Hematopoietic multipotent progenitor cell (in vitro differentiated cells): ENCODE measurements around the gene BNIP2. TPM values are rescaled to one million over a fixed set of nuclear protein-coding genes. Genes with fewer than 3 reads are reported as not detected.

Source experiments
- DNase-seq, 3 donors: peaks; one replicate each; pipeline ENCODE4 v3.0.0-alpha.2; 2011 to 2015; ENCODE audit warnings: low read depth in 2 of 3, low spot score in 2 of 3
- total RNA-seq: library from RNA; depleted of rRNA; stranded (reverse); fragments of >200 nt; gene quantifications from one replicate; pipeline ENCODE4 v1.2.3, GENCODE V29; 2012

Gene BNIP2
- total RNA-seq, 1 donor, result 78.9 TPM

- DNase-seq, result no peak
These were observed 44.4 kb downstream of the BNIP2 start for GRCh38 chr15:59644756-59645155.

GRCh38 chr15:59642351-59642750 lies 46.8 kb downstream of the BNIP2 start:
- DNase-seq, result peak in 1 of 3 donors; percentile 9

DNA sequence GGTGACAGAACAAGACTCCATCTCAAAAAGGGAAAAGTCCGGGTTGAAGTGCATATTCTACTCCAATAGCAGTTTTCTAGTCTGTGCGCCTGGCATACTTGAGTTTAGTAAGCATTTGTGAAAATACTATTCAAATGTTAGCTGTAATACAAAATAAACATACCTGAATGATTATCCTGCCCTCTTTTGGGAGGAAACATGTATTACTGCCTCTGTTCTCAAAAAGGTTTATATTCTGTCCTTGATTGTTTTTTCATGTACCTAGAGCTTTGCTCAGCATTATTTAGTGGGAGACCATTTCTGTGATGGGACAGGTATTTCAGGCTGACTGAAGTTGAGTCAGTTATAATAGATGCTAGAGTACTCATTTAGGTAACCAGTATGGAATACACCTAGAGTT lies 51.6 kb downstream of the BNIP2 start:
- DNase-seq, result peak in 1 of 3 donors; percentile 9

- no peak for DNase-seq
These were observed 52.9 kb downstream of the BNIP2 start for GRCh38 chr15:59636184-59636583.

GRCh38 chr15:59632714-59633113 lies 56.4 kb downstream of the BNIP2 start:
- no peak for DNase-seq

DNA sequence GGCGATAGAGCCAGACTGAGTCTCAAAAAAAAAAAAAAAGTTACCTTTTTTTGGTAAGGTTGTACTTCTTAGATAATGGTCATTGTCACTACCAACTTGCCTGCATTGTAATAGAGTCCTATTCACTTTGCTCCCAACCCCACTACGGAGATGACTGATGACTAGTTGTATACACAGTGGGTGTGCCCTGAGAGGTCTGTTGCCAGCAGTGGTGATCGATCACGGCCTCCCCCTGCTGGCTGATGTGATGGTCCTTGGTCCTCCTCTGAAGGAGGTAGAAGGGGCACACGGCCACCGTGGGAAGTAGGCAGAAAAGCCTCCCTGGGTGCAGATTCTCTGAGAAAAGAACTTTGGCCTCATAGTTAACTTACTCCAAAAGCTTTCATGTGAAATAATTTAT lies 66.8 kb downstream of the BNIP2 start:
- DNase-seq, result peak in 2 of 3 donors; percentile 58 to 61

- no peak for DNase-seq
These were observed 70.7 kb downstream of the BNIP2 start for GRCh38 chr15:59618406-59618805.

GRCh38 chr15:59616379-59616778 lies 72.7 kb downstream of the BNIP2 start:
- DNase-seq, result no peak

- DNase-seq, result no peak
These were observed 73.5 kb downstream of the BNIP2 start for GRCh38 chr15:59615661-59616060.

DNA sequence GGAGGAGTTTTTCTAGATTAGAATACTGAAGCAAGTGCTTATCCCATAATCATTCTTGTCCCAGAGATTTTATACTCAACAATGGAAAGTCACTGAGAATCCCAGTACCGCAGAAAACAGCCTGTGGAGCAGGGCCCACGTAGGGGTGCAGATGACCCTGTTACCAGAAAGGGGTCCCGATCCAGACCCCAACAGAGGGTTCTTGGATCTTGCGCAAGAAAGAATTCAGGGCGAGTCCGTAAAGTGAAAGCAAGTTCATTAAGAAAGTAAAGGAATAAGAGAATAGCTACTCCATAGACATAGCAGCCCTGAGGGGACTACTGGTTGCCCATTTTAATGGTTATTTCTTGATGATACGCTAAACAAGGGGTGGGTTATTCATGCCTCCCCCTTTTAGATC lies 75.0 kb downstream of the BNIP2 start:
- DNase-seq, result no peak

GRCh38 chr15:59611276-59612260 lies 77.6 kb downstream of the BNIP2 start, which contains the start of gene GCNT3:
Gene GCNT3 (plus strand): TSS chr15:59611783. CDS start chr15:59618239, 6,456 bp downstream.
- DNase-seq, result peak in 1 of 3 donors; percentile 11

DNA sequence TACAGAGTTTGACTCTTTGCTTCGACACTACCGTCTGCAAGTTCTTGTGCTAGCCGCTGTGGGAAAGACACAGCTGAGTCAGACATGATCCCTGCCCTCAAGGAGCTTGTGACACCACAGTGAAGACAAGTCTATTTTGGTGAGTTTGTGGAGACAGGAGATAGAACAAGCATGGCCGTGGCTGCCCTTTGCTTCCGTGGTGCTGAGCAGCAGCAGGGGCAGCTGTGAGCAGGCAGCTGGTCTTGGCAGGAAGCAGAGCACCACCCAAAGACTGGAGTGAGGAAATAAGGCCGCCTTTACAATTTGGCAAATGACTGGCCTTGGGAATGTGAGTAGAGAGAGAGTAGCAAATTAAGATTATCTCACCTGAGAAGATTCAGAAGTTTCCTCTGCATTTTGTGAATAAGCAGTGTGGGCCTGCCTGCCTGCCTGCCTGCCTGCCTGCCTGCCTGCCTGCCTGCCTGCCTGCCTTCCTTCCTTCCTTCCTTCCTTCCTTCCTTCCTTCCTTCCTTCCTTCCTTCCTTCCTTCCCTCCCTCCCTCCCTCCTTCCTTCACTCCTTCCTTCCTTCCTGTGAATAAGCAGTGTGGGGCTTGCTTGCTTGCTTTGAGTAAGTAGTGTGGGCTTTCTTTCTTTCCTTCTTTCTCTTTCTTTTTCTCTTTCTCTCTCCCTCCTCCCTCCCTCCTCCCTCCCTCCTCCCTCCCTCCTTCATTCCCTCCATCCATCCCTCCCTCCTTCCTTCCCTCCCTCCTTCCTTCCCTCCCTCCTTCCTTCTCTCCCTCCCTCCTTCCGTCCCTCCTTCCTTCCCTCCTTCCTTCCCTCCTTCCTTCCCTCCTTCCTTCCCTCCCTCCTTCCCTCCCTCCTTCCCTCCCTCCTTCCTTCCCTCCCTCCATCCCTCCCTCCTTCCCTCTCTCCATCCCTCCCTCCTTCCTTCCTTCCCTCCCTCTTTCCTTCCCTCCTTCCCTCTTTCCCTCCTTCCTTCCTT lies 79.1 kb downstream of the BNIP2 start:
- no peak for DNase-seq

Other genes starting within 250 kb of the BNIP2 start
- under 0.01 TPM for gene GCNT3, start 77.5 kb downstream of the BNIP2 start, total RNA-seq
- gene GTF2A2, start 31.8 kb downstream of the BNIP2 start, total RNA-seq, result 20.7 TPM